NCI-H82 treated with DMSO at 0.1 percent for 48 hours (cell line): ENCODE results near the gene PMM2.
"Not testable (repeated sequence)": the region's sequence is repeated elsewhere in the genome, so short reads cannot be mapped to it uniquely, and the experiment has no call there.

Source experiments
- DNase-seq: peaks from one replicate; lab custom pipeline; 2025; ENCODE audit not compliant: unreplicated experiment; lab: John Stamatoyannopoulos, UW

Gene PMM2

GRCh38 chr16:8781797-8782196 lies 15.8 kb upstream of the PMM2 start:
- no peak for DNase-seq

GRCh38 chr16:8782673-8783072 lies 15.0 kb upstream of the PMM2 start:
- no peak for DNase-seq

GRCh38 chr16:8785408-8785807 lies 12.2 kb upstream of the PMM2 start:
- DNase-seq, result no peak

GRCh38 chr16:8786316-8786715 lies 11.3 kb upstream of the PMM2 start:
- not testable (repeated sequence) for DNase-seq

GRCh38 chr16:8788578-8789172 lies 9.0 kb upstream of the PMM2 start:
- DNase-seq, result no peak

GRCh38 chr16:8795091-8795490 lies 2.5 kb upstream of the PMM2 start:
- no peak for DNase-seq

GRCh38 chr16:8795818-8796217 lies 1.8 kb upstream of the PMM2 start:
- DNase-seq, result no peak

GRCh38 chr16:8796469-8797363 lies 923 bp upstream of the PMM2 start:
- DNase-seq, result no peak

GRCh38 chr16:8798174-8798527 lies 512 bp downstream of the PMM2 start:
- DNase-seq, result no peak

- no peak for DNase-seq
These were observed 1.0 kb downstream of the PMM2 start for GRCh38 chr16:8798535-8799157.

- DNase-seq, result no peak
These were observed 4.1 kb downstream of the PMM2 start for GRCh38 chr16:8801701-8802100.

GRCh38 chr16:8803733-8804132 lies 6.1 kb downstream of the PMM2 start:
- not testable (repeated sequence) for DNase-seq

GRCh38 chr16:8804313-8804712 lies 6.7 kb downstream of the PMM2 start:
- no peak for DNase-seq

GRCh38 chr16:8806272-8806983 lies 8.8 kb downstream of the PMM2 start:
- no peak for DNase-seq

- no peak for DNase-seq
These were observed 9.6 kb downstream of the PMM2 start for GRCh38 chr16:8807189-8807588.

- no peak for DNase-seq
These were observed 10.4 kb downstream of the PMM2 start for GRCh38 chr16:8808009-8808408.

GRCh38 chr16:8808613-8809353 lies 11.1 kb downstream of the PMM2 start:
- DNase-seq, result no peak

GRCh38 chr16:8812162-8812843 lies 14.7 kb downstream of the PMM2 start:
- no peak for DNase-seq

GRCh38 chr16:8814095-8814806 lies 16.6 kb downstream of the PMM2 start:
- no peak for DNase-seq
